Measurements from ENCODE around the gene ZFR. TPM values are rescaled to one million over a fixed set of nuclear protein-coding genes. Genes with fewer than 3 reads are reported as not detected.
A peak's percentile ranks its signal among the peaks of the same experiment; 100 is the strongest.
"Not testable (repeated sequence)": the region's sequence is repeated elsewhere in the genome, so short reads cannot be mapped to it uniquely, and the experiment has no call there.

The ZFR gene
- total and polyA plus RNA-seq, 12 donors, result 26.8 to 78.6 (median 58.6) TPM

DNA sequence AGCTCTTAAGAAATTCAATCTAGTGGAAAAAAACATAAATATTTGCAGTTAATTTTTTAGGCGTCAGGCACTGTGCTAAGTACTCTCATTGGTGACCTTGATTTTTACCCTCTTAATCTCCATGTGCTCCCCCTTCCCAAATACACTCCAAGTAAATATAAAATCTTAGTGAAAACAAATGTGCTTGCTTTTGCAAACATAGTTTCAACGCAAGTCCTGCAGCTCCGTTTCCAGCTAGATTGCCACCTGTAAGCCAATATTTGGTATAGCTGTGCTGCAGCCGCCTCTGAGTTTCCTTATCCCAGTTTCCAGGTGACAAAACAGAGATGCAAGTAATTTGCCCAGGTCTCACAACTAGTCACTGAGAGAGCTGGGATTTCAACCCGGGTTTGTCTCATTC lies 129.9 kb downstream of the ZFR start:
- Histone ChIP-seq H3K27me3 (no peaks in the 10 kb centered on the region), H3K4me1 (peaks cover 0 to 28% (median 20%) of the 10 kb centered on the region in 9 donors), H3K4me3 (no peak overlapping the region), H3K27ac (no peak overlapping the region), H3K9me3 (no peaks in the 10 kb centered on the region), H3K36me3 (peaks cover 0 to 4% (median 0%) of the 10 kb centered on the region in 9 donors)
- ATAC-seq, result no peak
- intact Hi-C loops (cut with DNase I), result loop anchor here in 7 of 10 donors (5.0 to 10.0 kb wide), 4 partner anchors 37 to 82 kb away; no protein-coding TSS in a partner anchor
- TF ChIP-seq CTCF (IDR thresholded peaks at IDR 0.05), result no peak
- no peak for DNase-seq
- 82 to 89% methylated on average over 5 of the region's 5 CpGs for WGBS, 2 donors

DNA sequence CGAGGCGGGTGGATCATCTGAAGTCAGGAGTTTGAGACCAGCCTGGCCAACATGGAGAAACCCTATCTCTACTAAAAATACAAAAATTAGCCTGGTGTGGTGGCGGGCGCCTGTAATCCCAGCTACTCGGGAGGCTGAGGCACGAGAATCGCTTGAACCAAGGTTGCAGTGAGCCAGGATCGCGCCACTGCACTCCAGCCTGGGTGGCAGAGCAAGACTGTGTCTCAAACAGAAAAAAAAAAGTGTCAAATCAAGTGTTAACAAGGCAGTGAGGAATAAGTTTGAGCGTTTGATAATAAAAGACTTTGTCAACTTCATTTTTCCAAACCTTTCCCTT lies 130.4 kb downstream of the ZFR start:
- H3K4me1 ChIP-seq, result peaks cover 0 to 33% (median 25%) of the 10 kb centered on the region in 9 donors
- not testable (repeated sequence) for H3K4me3 ChIP-seq, H3K27me3 ChIP-seq, H3K9me3 ChIP-seq, H3K27ac ChIP-seq, ATAC-seq, H3K36me3 ChIP-seq, DNase-seq
- intact Hi-C loops (cut with DNase I), result loop anchor here in 5 of 10 donors (5.0 to 10.0 kb wide), 3 partner anchors 37 to 82 kb away; no protein-coding TSS in a partner anchor
- 88 to 91% methylated on average over 10 of the region's 10 CpGs for WGBS, 2 donors

- Histone ChIP-seq H3K4me3 (peak within 1 kb of the TSS; percentile 65 to 96 (median 88)), H3K27ac (peak within 1 kb of the TSS; percentile 94 to 99 (median 98)), H3K4me1 (peaks cover 0 to 47% (median 38%) of the 10 kb centered on the region in 9 donors), H3K27me3 (no peaks in the 10 kb centered on the region), H3K36me3 (peaks cover 0 to 4% (median 0%) of the 10 kb centered on the region in 9 donors), H3K9me3 (no peaks in the 10 kb centered on the region)
- 0% methylated on average over 54 to 83 of the region's 83 CpGs for WGBS, 2 donors
- ATAC-seq, result peak; percentile 97 to 99 (median 98)
- TF ChIP-seq CTCF (IDR thresholded peaks at IDR 0.05), result peak in 1 of 9 donors; percentile 18
- intact Hi-C loops (cut with DNase I), result loop anchor here in 5 of 10 donors (5.0 to 10.0 kb wide), 3 partner anchors 35 to 80 kb away; no protein-coding TSS in a partner anchor
- DNase-seq, result peak; percentile 100
These were observed 131.8 kb downstream of the ZFR start, which contains the start of gene MTMR12 for GRCh38 chr5:32312595-32313332. Gene MTMR12 (minus strand): TSS chr5:32312939. CDS start chr5:32312838, 101 bp downstream.

DNA sequence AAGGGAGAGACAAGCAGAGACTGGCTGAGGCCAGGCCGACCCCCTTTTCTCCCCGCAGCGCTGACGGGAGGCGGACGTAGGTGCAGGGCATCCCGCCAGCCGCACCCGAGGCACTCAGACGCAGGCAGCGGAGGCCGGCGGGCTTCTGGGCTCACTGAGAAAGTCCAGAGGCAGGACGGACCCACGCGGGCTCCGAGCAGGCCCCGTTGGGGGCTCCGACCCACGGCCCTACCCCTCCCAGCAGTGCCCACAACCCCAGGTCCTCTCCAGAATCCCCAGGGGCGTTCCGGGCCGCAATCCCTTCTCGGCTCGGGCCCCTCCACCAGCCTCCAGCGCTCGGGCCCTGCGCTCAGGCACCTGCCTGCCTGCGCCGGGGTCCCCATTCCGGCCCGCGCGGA lies 132.3 kb downstream of the ZFR start:
- H3K27me3 ChIP-seq, result no peaks in the 10 kb centered on the region
- H3K27ac ChIP-seq, result peak overlapping the region; percentile 94 to 99 (median 98)
- intact Hi-C loops (cut with DNase I), result loop anchor here in 5 of 10 donors (5.0 to 10.0 kb wide), 3 partner anchors 35 to 80 kb away; no protein-coding TSS in a partner anchor
- WGBS, 2 donors, result 0 to 1% methylated on average over 30 to 34 of the region's 34 CpGs
- H3K9me3 ChIP-seq, result no peaks in the 10 kb centered on the region
- DNase-seq (peak; percentile 69 to 79), ATAC-seq (peak; percentile 14 to 46 (median 35))
- peaks cover 0 to 4% (median 0%) of the 10 kb centered on the region in 9 donors for H3K36me3 ChIP-seq
- H3K4me3 ChIP-seq, result peak overlapping the region; percentile 64 to 96 (median 88)
- H3K4me1 ChIP-seq, result peaks cover 0 to 53% (median 41%) of the 10 kb centered on the region in 9 donors
- no peak for TF ChIP-seq CTCF (IDR thresholded peaks at IDR 0.05)
